ENCODE data around the gene RAD50. TPM values are rescaled to one million over a fixed set of nuclear protein-coding genes. Genes with fewer than 3 reads are reported as not detected.

Gene RAD50
- total RNA-seq, 2 donors from 2014 or later = 49.7 to 50.7 TPM

DNA sequence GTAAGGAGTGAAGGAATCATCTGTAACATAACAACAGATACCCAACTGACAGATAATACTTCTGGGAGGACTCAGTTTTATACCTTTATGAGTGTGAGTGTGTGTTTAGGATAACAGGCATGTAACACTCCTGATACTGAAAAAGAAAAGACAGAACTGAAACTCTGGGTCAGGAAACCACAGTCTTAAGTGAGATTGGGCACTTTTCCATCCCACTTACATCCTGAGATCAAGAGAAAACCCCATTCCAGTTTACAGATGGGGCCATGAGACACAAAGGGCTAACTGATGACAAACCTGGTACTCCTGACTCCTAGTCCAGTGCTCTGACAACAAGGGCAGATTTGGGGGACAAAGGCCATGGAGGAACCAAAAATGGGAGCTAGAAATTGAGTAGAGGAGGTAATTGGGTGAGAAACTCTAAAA is 31.5 kb upstream of the RAD50 start:
- no peaks in the 10 kb centered on the region for H3K36me3 Mint-ChIP-seq (ENCODE audit: low read depth)
- Histone ChIP-seq H3K27me3 (ENCODE audit: control insufficient read depth, insufficient read depth, low read length, poor library complexity, severe bottlenecking) (no peaks in the 10 kb centered on the region), H3K4me1 (ENCODE audit: control insufficient read depth, insufficient read depth, low read length) (no peaks in the 10 kb centered on the region), H3K36me3 (ENCODE audit: control insufficient read depth, insufficient read depth, low read length) (no peaks in the 10 kb centered on the region), H3K9me3 (ENCODE audit: control insufficient read depth, low read length) (peaks cover 5% of the 10 kb centered on the region), H3K27ac (ENCODE audit: low read depth, low read length) (no peak overlapping the region), H3K4me3 (ENCODE audit: low read length) (no peak overlapping the region), H3K9ac (ENCODE audit: extremely low read depth, low read length, poor library complexity, severe bottlenecking) (no peak overlapping the region)
- DNase-seq = no peak
- no peaks in the 10 kb centered on the region for H3K4me1 Mint-ChIP-seq
- H3K4me3 Mint-ChIP-seq = no peak overlapping the region
- peaks cover 2% of the 10 kb centered on the region for H3K27me3 Mint-ChIP-seq (ENCODE audit: insufficient read depth)
- no peak overlapping the region for H3K27ac Mint-ChIP-seq
- H3K9me3 Mint-ChIP-seq = peaks cover 12% of the 10 kb centered on the region
- TF ChIP-seq, protein P1, sequence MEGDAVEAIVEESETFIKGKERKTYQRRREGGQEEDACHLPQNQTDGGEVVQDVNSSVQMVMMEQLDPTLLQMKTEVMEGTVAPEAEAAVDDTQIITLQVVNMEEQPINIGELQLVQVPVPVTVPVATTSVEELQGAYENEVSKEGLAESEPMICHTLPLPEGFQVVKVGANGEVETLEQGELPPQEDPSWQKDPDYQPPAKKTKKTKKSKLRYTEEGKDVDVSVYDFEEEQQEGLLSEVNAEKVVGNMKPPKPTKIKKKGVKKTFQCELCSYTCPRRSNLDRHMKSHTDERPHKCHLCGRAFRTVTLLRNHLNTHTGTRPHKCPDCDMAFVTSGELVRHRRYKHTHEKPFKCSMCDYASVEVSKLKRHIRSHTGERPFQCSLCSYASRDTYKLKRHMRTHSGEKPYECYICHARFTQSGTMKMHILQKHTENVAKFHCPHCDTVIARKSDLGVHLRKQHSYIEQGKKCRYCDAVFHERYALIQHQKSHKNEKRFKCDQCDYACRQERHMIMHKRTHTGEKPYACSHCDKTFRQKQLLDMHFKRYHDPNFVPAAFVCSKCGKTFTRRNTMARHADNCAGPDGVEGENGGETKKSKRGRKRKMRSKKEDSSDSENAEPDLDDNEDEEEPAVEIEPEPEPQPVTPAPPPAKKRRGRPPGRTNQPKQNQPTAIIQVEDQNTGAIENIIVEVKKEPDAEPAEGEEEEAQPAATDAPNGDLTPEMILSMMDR (conservative IDR thresholded peaks at IDR 0.05) = no peak

DNA sequence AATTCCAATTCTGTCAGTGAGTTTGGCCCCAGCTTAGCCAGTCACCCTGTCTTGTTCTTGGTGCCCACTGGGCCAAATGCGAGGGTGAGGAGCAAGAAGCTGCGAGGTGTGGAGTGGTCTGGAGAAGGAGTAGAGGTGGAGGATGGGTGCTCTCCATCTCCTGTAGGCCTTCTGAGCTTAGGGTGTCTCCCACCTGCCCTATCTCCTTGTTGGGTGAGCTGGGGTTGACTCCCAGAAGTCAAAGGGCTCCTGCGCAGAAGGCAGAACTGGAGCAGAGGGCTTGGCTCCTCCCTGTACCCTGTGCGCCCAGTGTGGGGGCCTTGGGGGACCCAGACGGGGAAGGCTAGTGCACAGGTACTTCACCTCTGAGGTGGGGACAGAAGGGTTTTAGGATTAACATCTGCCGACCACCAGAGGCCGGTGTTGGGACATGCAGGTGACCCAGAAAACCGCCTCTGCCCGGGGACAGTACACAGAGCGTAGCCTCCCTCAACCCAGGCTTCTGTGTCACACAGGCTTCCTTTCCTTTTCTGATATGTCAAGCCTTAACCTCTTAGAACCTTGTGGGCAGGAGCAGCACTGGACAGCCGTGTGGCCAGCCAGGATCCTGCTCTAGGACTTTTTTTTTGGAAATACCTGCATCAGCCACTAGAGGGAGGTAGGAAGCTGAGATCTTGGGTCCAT is 30.3 kb upstream of the RAD50 start:
- WGBS, 2 experiments (ENCODE audit: insufficient coverage in 1 of 2, insufficient read length in 1 of 2) = 0 to 37% methylated on average over 1 to 11 of the region's 11 CpGs
- Histone ChIP-seq H3K9ac (ENCODE audit: extremely low read depth, low read length, poor library complexity, severe bottlenecking) (no peak overlapping the region), H3K4me1 (ENCODE audit: control insufficient read depth, insufficient read depth, low read length) (no peaks in the 10 kb centered on the region), H3K4me3 (ENCODE audit: low read length) (peak overlapping the region; percentile 67), H3K9me3 (ENCODE audit: control insufficient read depth, low read length) (peaks cover 1% of the 10 kb centered on the region), H3K27ac (ENCODE audit: low read depth, low read length) (no peak overlapping the region), H3K36me3 (ENCODE audit: control insufficient read depth, insufficient read depth, low read length) (no peaks in the 10 kb centered on the region), H3K27me3 (ENCODE audit: control insufficient read depth, insufficient read depth, low read length, poor library complexity, severe bottlenecking) (peaks cover 6% of the 10 kb centered on the region)
- TF ChIP-seq, protein P1 (conservative IDR thresholded peaks at IDR 0.05) = peak; percentile 97
- no peak overlapping the region for H3K27ac Mint-ChIP-seq
- H3K36me3 Mint-ChIP-seq (ENCODE audit: low read depth) = no peaks in the 10 kb centered on the region
- peaks cover 3% of the 10 kb centered on the region for H3K27me3 Mint-ChIP-seq (ENCODE audit: insufficient read depth)
- H3K4me3 Mint-ChIP-seq = peak overlapping the region; percentile 25
- DNase-seq = peak; percentile 82
- no peaks in the 10 kb centered on the region for H3K4me1 Mint-ChIP-seq
- peaks cover 5% of the 10 kb centered on the region for H3K9me3 Mint-ChIP-seq

DNA sequence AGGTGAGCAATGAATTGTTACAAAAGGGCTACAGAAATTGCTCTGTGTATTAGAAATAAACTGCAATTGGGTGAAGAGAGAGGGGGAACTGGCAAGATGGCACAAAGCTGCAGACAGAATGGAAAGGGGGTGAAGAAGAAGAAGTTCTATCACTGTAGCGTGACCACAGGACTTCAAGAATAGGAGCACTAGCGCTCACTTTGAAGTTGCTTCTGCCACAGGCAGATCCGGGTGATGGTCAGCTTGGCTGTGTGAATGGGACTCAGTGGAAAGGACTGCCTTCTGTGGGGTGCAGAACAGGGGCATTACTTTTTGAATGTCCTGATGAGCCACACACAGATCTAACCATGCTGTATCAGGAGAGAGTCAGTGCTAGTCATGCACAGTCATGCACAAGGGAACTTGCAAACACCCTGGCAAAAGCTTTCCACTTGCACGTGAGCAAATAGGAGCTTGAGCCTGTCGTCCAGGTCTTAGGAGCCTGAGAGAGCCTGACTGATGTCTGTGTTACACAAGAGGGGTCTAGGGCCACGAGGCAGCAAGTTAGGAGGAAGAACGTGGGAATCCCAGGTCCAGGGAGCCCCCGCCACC is 29.7 kb upstream of the RAD50 start:
- Mint-ChIP-seq H3K4me1 (no peaks in the 10 kb centered on the region), H3K27ac (no peak overlapping the region), H3K27me3 (ENCODE audit: insufficient read depth) (peaks cover 9% of the 10 kb centered on the region), H3K36me3 (ENCODE audit: low read depth) (no peaks in the 10 kb centered on the region), H3K9me3 (peaks cover 5% of the 10 kb centered on the region), H3K4me3 (peak overlapping the region; percentile 25)
- peaks cover 13% of the 10 kb centered on the region for H3K27me3 ChIP-seq (ENCODE audit: control insufficient read depth, insufficient read depth, low read length, poor library complexity, severe bottlenecking)
- peak overlapping the region; percentile 67 for H3K4me3 ChIP-seq (ENCODE audit: low read length)
- no peak for DNase-seq
- no peaks in the 10 kb centered on the region for H3K9me3 ChIP-seq (ENCODE audit: control insufficient read depth, low read length)
- H3K4me1 ChIP-seq (ENCODE audit: control insufficient read depth, insufficient read depth, low read length) = no peaks in the 10 kb centered on the region
- no peak overlapping the region for H3K9ac ChIP-seq (ENCODE audit: extremely low read depth, low read length, poor library complexity, severe bottlenecking)
- TF ChIP-seq, protein P1 (conservative IDR thresholded peaks at IDR 0.05) = no peak
- WGBS, 2 experiments (ENCODE audit: insufficient coverage in 1 of 2, insufficient read length in 1 of 2) = 80 to 89% methylated on average over 6 to 8 of the region's 8 CpGs
- H3K36me3 ChIP-seq (ENCODE audit: control insufficient read depth, insufficient read depth, low read length) = no peaks in the 10 kb centered on the region
- H3K27ac ChIP-seq (ENCODE audit: low read depth, low read length) = no peak overlapping the region
